ENCODE results near the gene GPR55.

- no peak for TF ChIP-seq CTCF (IDR thresholded peaks at IDR 0.05 in 2 of 3, conservative IDR thresholded peaks at IDR 0.05 in 1 of 3; ENCODE audit: control insufficient read depth in 2 of 3, extremely low read depth in 1 of 3, insufficient read depth in 1 of 3, low read depth in 3 of 3, low read length in 3 of 3)
- no peak for TF ChIP-seq YY1 (IDR thresholded peaks at IDR 0.05; ENCODE audit: low read depth, low read length)
- TF ChIP-seq RAD21 (IDR thresholded peaks at IDR 0.05; ENCODE audit: insufficient read depth, low read depth, low read length), result no peak
- no peak for TF ChIP-seq SMAD1 (IDR thresholded peaks at IDR 0.05; ENCODE audit: low read depth, partially characterized antibody)
- TF ChIP-seq POLR2AphosphoS2 (IDR thresholded peaks at IDR 0.05; ENCODE audit: low read depth, low read length), result no peak
- no peak for TF ChIP-seq HDAC2 (IDR thresholded peaks at IDR 0.05)
- TF ChIP-seq ZNF592 (IDR thresholded peaks at IDR 0.05), result no peak
- no peak for TF ChIP-seq RFX5 (IDR thresholded peaks at IDR 0.05; ENCODE audit: low read depth, low read length)
These were observed 9.7 kb downstream of the GPR55 start for GRCh38 chr2:230915319-230915718.
